Fibroblast of skin of right quadriceps (primary cell): ENCODE data around the gene SLC25A30.
"Not testable (repeated sequence)": the region's sequence is repeated elsewhere in the genome, so short reads cannot be mapped to it uniquely, and the experiment has no call there.

Experiments used
- DNase-seq: peaks from one replicate; pipeline ENCODE4 v3.0.0-alpha.2; 2013

Gene SLC25A30

DNA sequence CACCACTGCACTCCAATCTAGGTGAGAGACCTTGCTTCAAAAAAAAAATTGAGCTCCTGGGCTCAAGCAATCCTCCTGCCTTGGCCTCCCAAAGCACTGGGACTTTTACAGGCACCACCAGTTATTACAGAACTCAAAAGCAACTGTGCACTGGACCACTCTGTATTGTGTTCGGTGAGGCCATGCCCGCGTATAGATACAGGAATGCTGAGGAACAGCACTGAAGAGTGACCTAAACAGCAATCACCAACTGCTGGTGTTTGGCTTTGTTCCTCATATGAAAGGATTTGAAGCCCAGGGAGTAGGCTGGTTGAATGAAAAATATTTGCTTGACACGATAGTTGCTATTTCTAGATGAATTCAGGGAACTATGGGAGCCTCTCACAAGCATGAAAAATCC lies 29.5 kb downstream of the SLC25A30 start:
- DNase-seq, result no peak

DNA sequence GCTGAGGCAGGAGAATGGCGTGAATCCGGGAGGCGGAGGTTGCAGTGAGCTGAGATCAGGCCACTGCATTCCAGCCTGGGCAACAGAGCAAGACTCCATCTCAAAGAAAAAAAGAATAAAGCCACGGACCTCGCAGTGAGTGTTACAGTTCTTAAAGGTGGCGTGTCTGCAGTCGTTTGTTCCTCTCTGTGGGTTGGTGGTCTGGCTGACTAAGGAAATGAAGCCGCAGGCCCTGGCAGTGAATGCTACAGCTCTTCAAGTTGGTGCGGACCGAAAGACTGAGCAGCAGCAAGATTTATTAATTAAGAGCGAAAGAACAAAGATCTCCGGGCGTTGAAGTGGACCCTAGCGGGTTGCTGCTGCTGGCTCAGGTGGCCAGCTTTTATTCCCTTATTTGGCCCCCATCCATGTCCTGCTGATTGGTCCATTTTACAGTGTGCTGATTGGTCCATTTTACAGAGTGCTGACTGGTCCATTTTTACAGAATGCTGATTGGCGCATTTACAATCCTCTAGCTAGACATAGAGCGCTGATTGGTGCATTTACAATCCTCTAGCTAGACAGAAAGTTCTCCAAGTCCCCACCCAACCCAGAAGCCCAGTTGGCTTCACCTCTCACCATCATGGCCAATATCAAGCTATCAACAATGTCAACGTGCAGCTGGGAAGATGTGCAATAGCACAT lies 31.1 kb downstream of the SLC25A30 start:
- DNase-seq, result not testable (repeated sequence)

DNA sequence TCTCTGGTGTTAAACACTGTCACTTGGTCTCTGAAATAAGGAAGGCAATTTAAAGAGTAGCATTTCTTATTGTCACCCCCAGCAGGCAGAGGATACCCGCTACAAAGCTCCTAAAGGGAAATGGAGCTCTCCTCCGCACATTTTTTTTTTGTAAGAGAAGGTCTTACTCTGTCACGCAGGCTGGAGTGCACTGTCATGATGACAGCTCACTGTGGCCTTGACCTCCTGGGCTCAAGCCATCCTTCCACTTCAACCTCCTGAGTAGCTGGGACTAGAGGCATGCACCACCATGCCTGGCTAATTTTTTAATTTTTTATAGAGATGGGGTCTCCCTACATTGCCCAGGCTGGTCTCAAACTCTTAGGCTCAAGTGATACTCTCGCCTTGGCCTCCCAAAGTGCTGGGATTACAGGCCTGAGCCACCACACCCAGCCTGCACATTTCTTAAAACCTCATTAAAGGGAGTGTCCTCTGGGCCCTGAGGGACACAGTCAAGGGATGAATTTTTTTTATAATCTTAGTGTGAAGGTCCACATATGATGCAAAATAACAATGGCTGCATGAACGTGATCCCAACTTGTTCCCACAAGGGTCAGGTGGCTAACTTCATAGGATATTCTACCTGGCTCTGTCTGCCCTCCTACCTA lies 32.1 kb downstream of the SLC25A30 start:
- no peak for DNase-seq

DNA sequence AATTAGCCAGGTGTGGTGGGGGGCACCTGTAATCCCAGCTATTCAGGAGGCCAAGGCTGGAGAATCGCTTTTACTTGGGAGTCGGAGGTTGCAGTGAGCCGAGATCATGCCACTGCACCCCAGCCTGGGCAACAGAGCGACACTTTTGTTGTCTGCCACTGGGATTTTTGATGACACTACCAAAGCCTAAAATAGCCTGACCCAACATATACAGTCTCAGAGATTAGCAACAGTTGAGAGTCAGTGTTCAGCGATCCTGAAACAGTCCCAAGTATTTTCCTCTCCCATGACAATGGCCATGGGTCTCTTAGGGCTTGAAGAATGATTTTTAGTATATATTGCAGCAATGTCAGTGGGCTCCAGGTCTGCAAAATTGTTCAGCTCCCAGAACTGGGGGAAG lies 32.9 kb downstream of the SLC25A30 start:
- DNase-seq, result no peak

DNA sequence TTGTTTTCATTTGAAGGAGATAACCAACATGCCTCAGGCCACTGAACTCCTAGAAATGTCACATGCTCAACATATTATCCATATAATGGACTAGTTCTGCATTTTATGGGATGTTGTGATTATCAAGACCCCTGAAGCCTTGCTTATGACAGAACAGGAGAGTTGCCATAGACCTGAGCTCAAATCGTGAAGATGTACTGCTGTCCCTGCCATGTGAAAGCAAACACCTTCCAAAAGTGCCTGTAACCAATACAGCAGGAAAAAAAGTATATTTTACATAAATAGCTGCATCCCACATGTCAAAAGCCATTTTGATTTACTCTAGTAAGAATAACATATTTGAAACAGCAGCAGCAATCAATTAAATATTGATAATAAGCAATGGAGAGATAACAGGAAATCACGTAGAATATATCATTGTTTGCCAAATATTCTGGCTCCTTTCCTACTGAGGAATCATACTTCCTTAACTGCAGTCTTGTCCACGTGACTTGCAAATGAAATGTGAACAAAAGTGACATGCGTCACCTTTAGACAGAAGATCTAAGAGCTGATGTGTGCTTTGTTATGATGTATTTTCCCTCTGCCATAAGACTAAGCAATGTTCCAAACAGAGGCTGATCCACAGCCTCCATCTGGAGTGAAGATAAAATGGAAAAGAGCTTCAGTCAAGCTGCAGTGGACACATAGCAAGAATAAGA lies 33.5 kb downstream of the SLC25A30 start:
- no peak for DNase-seq

DNA sequence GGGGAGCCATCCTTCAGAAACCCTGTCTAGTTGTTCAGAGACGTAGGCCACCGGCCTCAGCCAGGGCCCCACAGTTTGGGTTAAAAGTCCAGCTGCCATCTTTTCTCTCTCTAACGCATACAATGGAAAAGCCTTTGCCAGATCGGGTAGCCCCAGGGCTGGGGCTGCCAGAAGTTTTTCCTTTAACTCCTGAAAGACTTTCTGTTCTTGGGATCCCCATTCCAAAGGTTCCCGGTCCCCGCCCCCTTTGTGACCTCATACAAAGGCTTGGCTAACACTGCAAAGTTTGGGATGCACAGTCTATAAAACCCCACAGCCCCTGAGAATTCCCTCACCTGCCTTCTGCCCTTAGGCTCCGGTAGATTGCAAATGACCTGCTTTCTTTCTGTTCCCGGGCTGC lies 35.4 kb downstream of the SLC25A30 start:
- not testable (repeated sequence) for DNase-seq

DNA sequence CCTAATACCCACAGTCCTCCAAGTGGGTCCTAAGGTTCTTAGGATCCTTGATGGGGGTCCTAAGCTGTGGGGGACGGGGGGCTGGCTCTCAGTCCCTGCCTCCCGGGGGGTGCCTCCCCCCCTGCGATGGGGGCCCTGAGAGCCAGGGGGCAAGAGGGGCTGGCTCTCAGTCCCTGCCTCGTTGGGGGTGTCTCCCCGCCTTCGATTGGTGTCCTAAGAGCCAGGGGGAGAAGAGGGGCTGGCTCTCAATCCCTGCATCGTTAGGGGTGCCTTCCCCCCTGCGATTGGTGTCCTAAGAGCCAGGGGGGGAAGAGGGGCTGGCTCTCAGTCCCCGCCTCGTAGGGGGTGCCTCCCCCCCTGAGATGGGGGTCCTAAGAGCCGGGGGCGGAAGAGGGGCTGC lies 37.0 kb downstream of the SLC25A30 start:
- DNase-seq, result no peak

DNA sequence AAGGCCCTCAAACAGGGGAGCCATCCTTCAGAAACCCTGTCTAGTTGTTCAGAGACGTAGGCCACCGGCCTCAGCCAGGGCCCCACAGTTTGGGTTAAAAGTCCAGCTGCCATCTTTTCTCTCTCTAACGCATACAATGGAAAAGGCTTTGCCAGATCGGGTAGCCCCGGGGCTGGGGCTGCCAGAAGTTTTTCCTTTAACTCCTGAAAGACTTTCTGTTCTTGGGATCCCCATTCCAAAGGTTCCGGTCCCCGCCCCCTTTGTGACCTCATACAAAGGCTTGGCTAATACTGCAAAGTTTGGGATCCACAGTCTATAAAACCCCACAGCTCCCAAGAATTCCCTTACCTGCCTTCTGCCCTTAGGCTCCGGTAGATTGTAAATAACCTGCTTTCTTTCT lies 37.5 kb downstream of the SLC25A30 start:
- not testable (repeated sequence) for DNase-seq

DNA sequence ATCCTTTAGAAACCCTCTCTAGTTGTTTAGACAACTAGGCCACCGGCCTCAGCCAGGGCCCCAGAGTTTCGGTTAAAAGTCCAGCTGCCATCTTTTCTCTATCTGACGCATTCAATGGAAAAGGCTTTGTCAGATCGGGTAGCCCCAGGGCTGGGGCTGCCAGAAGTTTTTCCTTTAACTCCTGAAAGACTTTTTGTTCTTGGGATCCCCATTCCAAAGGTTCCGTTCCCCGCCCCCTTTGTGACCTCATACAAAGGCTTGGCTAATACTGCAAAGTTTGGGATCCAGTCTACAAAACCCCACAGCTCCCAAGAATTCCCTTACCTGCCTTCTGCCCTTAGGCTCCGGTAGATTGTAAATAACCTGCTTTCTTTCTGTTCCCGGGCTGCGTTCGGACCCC lies 38.7 kb downstream of the SLC25A30 start:
- not testable (repeated sequence) for DNase-seq

DNA sequence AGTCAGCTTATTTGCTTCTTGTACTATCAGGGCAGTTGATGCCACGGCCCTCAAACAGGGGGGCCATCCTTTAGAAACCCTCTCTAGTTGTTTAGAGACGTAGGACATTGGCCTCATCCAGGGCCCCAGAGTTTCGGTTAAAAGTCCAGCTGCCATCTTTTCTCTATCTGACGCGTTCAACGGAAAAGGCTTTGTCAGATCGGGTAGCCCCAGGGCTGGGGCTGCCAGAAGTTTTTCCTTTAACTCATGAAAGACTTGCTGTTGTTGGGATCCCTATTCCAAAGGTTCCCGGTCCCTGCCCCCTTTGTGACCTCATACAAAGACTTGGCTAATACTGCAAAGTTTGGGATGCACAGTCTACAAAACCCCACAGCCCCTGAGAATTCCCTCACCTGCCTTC lies 39.4 kb downstream of the SLC25A30 start:
- DNase-seq, result not testable (repeated sequence)

DNA sequence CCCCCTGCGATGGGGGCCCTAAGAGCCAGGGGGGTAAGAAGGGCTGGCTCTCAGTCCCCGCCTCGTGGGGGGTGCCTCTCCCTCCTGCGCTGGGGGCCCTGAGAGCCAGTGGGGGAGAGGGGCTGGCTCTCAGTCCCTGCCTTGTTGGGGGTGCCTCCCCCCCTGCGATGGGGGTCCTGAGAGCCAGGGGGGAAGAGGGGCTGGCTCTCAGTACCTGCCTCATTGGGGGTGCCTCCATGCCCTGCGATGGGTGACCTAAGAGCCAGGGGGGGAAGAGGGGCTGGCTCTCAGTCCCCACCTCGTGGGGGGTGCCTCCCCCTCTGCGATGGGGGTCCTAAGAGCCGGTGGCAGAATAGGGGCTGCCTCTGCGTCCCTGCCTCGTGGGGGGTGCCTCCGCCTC lies 40.9 kb downstream of the SLC25A30 start:
- not testable (repeated sequence) for DNase-seq

DNA sequence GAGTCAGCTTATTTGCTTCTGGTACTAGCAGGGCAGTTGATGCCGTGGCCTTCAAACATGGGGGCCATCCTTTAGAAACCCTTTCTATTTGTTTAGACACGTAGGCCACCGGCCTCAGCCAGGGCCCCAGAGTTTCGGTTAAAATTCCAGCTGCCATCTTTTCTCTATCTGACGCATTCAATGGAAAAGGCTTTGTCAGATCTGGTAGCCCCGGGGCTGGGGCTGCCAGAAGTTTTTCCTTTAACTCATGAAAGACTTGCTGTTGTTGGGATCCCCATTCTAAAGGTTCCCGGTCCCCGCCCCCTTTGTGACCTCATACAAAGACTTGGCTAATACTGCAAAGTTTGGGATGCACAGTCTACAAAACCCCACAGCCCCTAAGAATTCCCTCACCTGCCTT lies 41.5 kb downstream of the SLC25A30 start:
- not testable (repeated sequence) for DNase-seq

DNA sequence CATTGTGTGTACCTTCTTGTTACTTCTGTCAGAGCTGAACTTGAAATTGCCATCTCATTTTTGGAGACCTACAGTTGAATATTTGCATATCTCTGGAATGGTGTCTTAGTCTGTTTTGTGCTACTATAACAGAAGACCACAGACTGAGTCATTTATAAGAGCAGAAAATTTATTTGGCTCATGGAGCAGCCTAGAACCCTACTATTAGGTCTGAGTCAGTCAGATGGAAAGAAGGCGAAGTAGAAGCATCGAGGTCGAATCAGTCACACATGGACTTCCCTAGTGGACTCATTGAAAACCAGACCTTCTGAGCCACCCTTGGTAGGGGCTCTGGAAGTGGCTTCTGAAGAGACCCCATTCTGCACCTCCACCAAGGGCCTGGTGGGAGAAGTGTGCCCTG lies 43.3 kb downstream of the SLC25A30 start:
- DNase-seq, result no peak

DNA sequence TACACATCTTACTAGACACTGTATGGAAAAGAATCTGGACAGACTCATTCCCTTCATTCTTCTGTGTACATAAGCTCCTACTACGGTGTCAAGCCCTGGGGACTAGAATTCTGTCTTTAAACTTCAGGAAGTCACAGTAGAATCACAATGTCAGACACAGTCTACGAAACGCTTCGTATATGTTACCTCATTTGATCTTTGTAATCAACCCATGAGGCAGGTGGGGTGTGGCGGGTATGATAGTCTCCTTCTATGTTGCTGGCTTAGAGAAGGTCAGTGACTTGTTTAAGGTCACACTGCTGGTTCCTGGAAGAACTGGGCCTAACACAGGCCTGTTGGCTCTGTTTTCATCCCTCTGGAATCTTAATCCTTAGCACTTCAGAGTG lies 45.0 kb downstream of the SLC25A30 start:
- DNase-seq, result no peak

DNA sequence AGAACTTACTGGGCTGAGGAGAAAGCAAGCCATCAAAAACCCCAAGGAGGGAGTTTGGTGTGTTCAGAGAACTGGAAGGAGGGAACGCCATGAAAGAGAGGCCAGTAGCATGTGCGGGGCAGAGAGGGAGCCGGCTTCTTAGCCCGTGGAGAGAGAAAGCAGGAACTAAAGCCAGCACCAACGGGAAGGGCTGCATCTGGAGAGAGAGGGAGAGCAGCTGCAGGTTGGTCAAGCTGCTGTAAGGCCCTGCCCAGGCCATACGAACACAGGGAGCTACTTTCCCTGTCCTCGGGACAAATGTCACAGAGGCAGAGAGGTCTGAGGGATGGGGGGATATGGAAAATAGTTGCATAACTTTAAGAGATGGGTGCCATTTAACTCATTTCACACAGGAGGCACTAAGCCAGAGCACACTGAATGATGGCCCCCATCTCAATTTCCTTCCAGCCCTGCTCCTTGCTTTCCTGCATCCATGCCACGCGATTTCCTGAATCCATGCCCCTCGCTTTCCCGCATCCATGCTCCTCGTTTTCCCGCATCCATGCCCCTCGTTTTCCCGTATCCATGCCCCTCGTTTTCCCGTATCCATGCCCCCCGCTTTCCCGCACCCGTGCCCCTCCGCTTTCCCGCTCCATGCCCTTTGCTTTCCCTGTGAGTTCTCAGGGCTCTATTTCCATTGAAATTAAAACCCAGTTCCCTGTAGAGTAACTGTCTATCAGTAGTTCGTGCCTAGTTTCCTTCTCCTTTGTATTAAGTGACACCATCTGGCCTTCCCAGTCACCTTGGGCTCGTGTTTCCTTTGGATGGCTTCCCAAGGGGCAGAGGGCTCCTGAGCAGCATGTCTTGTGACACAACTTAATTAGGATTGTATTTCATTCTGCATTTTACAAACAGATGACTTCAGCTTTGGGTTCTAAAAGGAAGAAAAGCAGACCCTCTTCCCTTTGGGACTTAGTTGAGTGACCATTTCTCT lies 45.7 kb downstream of the SLC25A30 start:
- no peak for DNase-seq

DNA sequence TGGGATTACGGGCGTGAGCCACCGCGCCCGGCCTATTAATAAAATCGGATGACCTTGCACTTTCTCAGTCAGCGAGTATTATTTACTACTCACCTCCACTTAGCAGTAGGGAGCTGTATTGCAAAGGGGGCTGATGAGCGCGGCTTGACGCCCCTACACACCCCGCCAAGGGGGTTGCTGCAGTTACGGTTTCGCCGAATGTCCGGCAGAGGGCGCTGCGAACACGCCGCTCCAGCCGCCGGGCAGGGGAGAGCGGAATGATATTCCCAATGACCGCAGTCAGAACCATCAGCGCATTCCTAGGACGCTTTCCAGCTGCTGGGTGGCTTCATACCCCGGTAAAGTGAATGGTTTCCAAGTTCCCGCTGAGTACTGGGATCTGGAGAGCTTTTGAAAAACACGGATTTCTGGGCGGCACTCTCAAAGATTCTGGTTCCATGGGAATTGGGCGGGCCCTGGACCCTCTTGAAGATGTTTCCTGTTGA lies 47.2 kb downstream of the SLC25A30 start:
- DNase-seq, result peak; percentile 83

DNA sequence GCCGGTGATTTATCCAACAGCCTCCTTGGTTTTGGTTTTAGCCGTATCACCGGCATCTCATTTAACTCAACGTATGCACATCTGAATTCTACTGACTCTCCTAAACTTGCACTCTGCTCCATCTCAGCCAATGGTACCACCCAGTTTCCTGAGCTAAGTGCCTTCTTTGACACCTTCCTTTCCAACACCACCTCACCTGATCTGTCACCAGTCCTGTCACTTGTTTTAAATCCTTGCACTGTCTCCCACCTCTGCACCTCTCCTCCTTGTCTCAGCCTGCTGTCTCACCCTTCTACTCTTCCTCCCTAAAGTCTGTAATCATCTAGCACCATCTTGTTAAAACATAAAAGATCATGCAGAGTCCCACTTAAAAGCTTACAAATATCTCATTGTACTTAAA lies 49.1 kb downstream of the SLC25A30 start:
- no peak for DNase-seq

DNA sequence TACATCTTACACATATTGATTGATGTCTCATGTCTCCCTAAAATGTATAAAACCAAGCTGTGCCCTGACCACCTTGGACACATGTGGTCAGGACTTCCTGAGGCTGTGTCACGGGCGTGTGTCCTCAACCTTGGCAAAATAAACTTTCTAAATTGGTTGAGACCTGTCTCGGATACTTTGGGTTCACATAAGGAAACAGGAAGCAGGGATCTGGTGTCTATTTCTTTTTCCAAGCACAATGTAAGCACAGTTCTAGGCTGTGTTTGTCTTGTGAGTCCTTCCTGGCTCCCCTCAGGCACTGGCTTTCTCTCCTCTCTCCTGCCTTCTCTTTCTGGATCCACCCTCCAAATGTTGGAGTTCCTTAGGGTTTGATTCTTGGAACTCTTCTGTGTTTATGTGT lies 49.6 kb downstream of the SLC25A30 start:
- no peak for DNase-seq

DNA sequence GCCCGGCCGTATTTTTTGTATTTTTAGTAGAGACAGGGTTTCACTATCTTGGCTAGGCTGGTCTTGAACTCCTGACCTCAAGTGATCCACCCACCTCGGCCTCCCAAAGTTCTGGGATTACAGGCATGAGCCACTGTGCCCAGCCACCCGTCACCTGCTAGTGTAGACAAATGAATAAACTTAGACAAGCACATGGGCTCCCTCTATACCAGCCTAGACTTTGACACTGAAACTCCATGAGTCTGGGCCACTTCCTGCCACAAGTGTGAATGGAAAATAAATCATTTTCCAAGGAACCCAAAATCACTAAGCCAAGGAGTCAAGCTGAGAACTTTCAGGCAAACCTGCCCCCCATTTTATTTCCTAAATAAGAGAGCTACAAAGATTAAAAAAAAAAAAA lies 50.2 kb downstream of the SLC25A30 start:
- no peak for DNase-seq

DNA sequence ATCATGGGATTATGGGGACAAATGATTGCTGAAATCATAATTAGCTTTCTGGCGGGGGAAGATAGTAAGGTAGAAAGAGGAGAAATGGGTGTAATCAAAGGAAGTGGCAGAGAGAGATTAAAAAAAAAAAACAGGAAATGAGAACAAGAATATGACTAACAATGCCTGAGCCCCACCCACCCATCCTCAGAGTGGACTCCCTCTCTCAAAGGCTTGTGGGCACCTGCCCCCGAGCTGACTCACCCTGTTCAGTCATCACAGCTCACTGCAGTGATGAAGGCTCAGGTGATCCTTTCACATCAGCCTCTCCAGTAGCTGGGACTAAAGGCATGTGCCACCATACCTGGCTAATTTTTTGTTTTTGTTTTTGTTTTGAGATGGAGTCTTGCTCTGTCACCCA lies 50.8 kb downstream of the SLC25A30 start:
- DNase-seq, result peak; percentile 88

DNA sequence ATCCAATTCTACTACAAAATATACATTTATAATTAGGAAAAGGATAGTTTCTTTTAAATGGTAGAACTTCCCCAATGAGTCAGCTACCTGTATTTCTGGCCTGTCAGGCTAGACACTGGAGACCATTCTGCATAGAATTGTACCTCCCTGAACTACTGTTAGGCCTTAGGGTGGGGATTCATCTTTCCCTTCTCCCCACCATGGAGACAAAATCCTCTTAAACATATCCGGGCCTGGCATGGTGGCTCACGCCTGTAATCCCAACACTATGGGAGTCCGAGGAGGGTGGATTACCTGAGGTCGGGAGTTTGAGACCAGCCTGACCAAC lies 52.7 kb downstream of the SLC25A30 start:
- no peak for DNase-seq

DNA sequence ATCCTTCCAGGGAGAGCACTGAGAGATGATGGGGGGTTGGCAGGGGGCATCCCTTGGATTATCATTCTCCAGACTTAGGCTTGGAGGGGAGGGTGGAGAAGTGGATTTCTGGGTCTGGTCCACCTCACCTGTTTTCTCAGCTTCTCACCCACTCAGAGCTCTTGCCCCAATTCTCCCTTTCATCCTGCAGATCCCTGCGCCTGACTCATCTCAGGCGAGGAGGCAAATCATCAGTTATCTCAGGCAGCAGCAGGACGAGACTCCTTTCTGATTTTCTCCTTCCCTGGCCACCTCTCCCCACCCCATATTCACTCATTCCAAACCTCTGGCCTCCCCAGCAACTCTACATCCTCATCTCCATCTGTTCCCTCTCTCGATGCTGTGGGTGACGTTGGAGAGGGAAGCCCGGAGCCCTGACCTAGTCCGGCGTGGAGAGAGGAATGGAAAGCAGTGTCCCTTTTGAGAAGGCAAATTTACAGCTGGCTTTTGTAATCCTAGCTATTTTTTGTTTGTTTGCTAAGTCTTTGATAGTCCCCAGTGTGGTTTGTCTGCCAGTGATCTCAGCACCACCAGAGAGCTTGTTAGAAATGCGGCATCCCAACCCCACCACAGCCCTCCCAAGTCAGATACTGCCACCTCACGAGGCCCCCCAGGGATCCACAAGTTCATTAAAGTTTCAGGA lies 53.2 kb downstream of the SLC25A30 start:
- DNase-seq, result no peak
